HG03039 (cell line): ENCODE results near the gene INTS12.

ENCODE experiments used
- ATAC-seq: cut with Tn5 transposase; IDR thresholded peaks from one replicate; pipeline ENCODE4 v1.9.1; 2021; ENCODE audit warnings: mild to moderate bottlenecking, moderate library complexity; ENCODE audit not compliant: unreplicated experiment

INTS12 gene

GRCh38 chr4:105633241-105633640 is 75.2 kb downstream of the INTS12 start:
- ATAC-seq, result no peak
